SHP77 (cell line): ENCODE measurements around the gene ZNF804A.
A peak's percentile ranks its signal among the peaks of the same experiment; 100 is the strongest.

Experiments used
- DNase-seq, 2 experiments: peaks; one replicate each; lab custom pipeline; 2025; lab: John Stamatoyannopoulos, UW

Gene ZNF804A

GRCh38 chr2:184598316-184599053 is at the start of gene ZNF804A:
Gene ZNF804A, plus strand, starts transcription at chr2:184598529. Its CDS starts 431 bp downstream, at chr2:184598960.
- DNase-seq = peak; percentile 58 to 82

- no peak for DNase-seq
These were observed 49.2 kb upstream of the ZNF804A start for GRCh38 chr2:184549153-184549552.

- DNase-seq = no peak
These were observed 46.7 kb upstream of the ZNF804A start for GRCh38 chr2:184551626-184552025.

- DNase-seq = no peak
These were observed 43.6 kb upstream of the ZNF804A start for GRCh38 chr2:184554736-184555135.

- DNase-seq = no peak
These were observed 43.0 kb upstream of the ZNF804A start for GRCh38 chr2:184555352-184555751.

GRCh38 chr2:184556639-184557038 is 41.7 kb upstream of the ZNF804A start:
- no peak for DNase-seq

GRCh38 chr2:184558713-184559464 is 39.4 kb upstream of the ZNF804A start:
- DNase-seq = no peak

GRCh38 chr2:184560603-184561002 is 37.7 kb upstream of the ZNF804A start:
- DNase-seq = no peak

GRCh38 chr2:184562532-184562931 is 35.8 kb upstream of the ZNF804A start:
- no peak for DNase-seq

GRCh38 chr2:184564092-184564491 is 34.2 kb upstream of the ZNF804A start:
- no peak for DNase-seq

GRCh38 chr2:184566716-184567115 is 31.6 kb upstream of the ZNF804A start:
- DNase-seq = no peak

GRCh38 chr2:184577056-184577455 is 21.3 kb upstream of the ZNF804A start:
- DNase-seq = no peak

- no peak for DNase-seq
These were observed 20.6 kb upstream of the ZNF804A start for GRCh38 chr2:184577743-184578142.

GRCh38 chr2:184579226-184579625 is 19.1 kb upstream of the ZNF804A start:
- DNase-seq = no peak

- no peak for DNase-seq
These were observed 16.9 kb upstream of the ZNF804A start for GRCh38 chr2:184581391-184581790.

- no peak for DNase-seq
These were observed 9.1 kb upstream of the ZNF804A start for GRCh38 chr2:184589261-184589660.

GRCh38 chr2:184596819-184597411 is 1.4 kb upstream of the ZNF804A start:
- no peak for DNase-seq

- DNase-seq = peak; percentile 29 to 60
These were observed 748 bp upstream of the ZNF804A start for GRCh38 chr2:184597571-184597991.

- DNase-seq = no peak
These were observed 370 bp upstream of the ZNF804A start for GRCh38 chr2:184598002-184598315.

- DNase-seq = peak; percentile 57 to 62
These were observed 934 bp downstream of the ZNF804A start for GRCh38 chr2:184599054-184599871.

GRCh38 chr2:184599872-184600222 is 1.5 kb downstream of the ZNF804A start:
- DNase-seq = no peak

GRCh38 chr2:184602734-184603133 is 4.4 kb downstream of the ZNF804A start:
- DNase-seq = no peak
